ENCODE measurements around the gene MYO1H. TPM values are rescaled to one million over a fixed set of nuclear protein-coding genes. Genes with fewer than 3 reads are reported as not detected.

The MYO1H gene
- total RNA-seq, 1 experiment from 2014 or later: not detected

GRCh38 chr12:109440851-109441490 is 93.3 kb downstream of the MYO1H start:
- no peaks in the 10 kb centered on the region for H3K27me3 Mint-ChIP-seq (ENCODE audit: insufficient read depth, unreplicated experiment)
- no peak for TF ChIP-seq CTCF (IDR thresholded peaks at IDR 0.05; ENCODE audit: unreplicated experiment)
- no peak overlapping the region for H3K4me3 Mint-ChIP-seq (ENCODE audit: unreplicated experiment)
- intact Hi-C loops (cut with micrococcal nuclease): no loop called here
- H3K36me3 Mint-ChIP-seq (ENCODE audit: insufficient read depth, unreplicated experiment): peaks cover 28% of the 10 kb centered on the region
- H3K27ac Mint-ChIP-seq (ENCODE audit: low read depth, unreplicated experiment): no peak overlapping the region
- H3K9me3 Mint-ChIP-seq (ENCODE audit: unreplicated experiment): no peaks in the 10 kb centered on the region
- CTCF ChIA-PET: no interaction called here
- POLR2A ChIA-PET: no interaction called here
- peaks cover 5% of the 10 kb centered on the region for H3K4me1 Mint-ChIP-seq (ENCODE audit: insufficient read depth, unreplicated experiment)
- DNase-seq (ENCODE audit: unreplicated experiment): no peak
- no TSS peak for BruUV-seq (replicated peaks)

GRCh38 chr12:109443794-109444193 is 96.1 kb downstream of the MYO1H start:
- H3K4me3 Mint-ChIP-seq (ENCODE audit: unreplicated experiment): no peak overlapping the region
- no peaks in the 10 kb centered on the region for H3K9me3 Mint-ChIP-seq (ENCODE audit: unreplicated experiment)
- peaks cover 36% of the 10 kb centered on the region for H3K36me3 Mint-ChIP-seq (ENCODE audit: insufficient read depth, unreplicated experiment)
- no peak overlapping the region for H3K27ac Mint-ChIP-seq (ENCODE audit: low read depth, unreplicated experiment)
- CTCF ChIA-PET: interaction anchor here (0.6 to 1.3 kb wide), 3 partner anchors 11 to 241 kb away, joined by 3 to 6 read pairs (median 3); no protein-coding TSS in a partner anchor
- no TSS peak for BruUV-seq (replicated peaks)
- TF ChIP-seq CTCF (IDR thresholded peaks at IDR 0.05; ENCODE audit: unreplicated experiment): no peak
- POLR2A ChIA-PET: interaction anchor here (1.0 kb wide), 2 partner anchors 10 to 18 kb away, joined by 3 to 4 read pairs; no protein-coding TSS in a partner anchor
- DNase-seq (ENCODE audit: unreplicated experiment): no peak
- intact Hi-C loops (cut with micrococcal nuclease): no loop called here
- H3K27me3 Mint-ChIP-seq (ENCODE audit: insufficient read depth, unreplicated experiment): no peaks in the 10 kb centered on the region
- peaks cover 5% of the 10 kb centered on the region for H3K4me1 Mint-ChIP-seq (ENCODE audit: insufficient read depth, unreplicated experiment)

- Mint-ChIP-seq H3K9me3 (ENCODE audit: unreplicated experiment) (no peaks in the 10 kb centered on the region), H3K4me3 (ENCODE audit: unreplicated experiment) (no peak overlapping the region), H3K27me3 (ENCODE audit: insufficient read depth, unreplicated experiment) (no peaks in the 10 kb centered on the region), H3K36me3 (ENCODE audit: insufficient read depth, unreplicated experiment) (peaks cover 39% of the 10 kb centered on the region), H3K4me1 (ENCODE audit: insufficient read depth, unreplicated experiment) (peaks cover 5% of the 10 kb centered on the region), H3K27ac (ENCODE audit: low read depth, unreplicated experiment) (no peak overlapping the region)
- intact Hi-C loops (cut with micrococcal nuclease): no loop called here
- no TSS peak for BruUV-seq (replicated peaks)
- no peak for TF ChIP-seq CTCF (IDR thresholded peaks at IDR 0.05; ENCODE audit: unreplicated experiment)
- no peak for DNase-seq (ENCODE audit: unreplicated experiment)
- ChIA-PET CTCF (interaction anchor here (1.3 kb wide), 1 partner anchor 11 kb away, joined by 6 read pairs; no protein-coding TSS in a partner anchor), POLR2A (interaction anchor here (1.0 to 1.1 kb wide), 3 partner anchors 10 to 34 kb away, joined by 3 to 4 read pairs (median 3); no protein-coding TSS in a partner anchor)
Measured at GRCh38 chr12:109444259-109444658, 96.6 kb downstream of the MYO1H start.

- DNase-seq (ENCODE audit: unreplicated experiment): no peak
- no peak overlapping the region for H3K4me3 Mint-ChIP-seq (ENCODE audit: unreplicated experiment)
- H3K4me1 Mint-ChIP-seq (ENCODE audit: insufficient read depth, unreplicated experiment): peaks cover 5% of the 10 kb centered on the region
- TF ChIP-seq CTCF (IDR thresholded peaks at IDR 0.05; ENCODE audit: unreplicated experiment): no peak
- intact Hi-C loops (cut with micrococcal nuclease): no loop called here
- ChIA-PET POLR2A (interaction anchor here (1.1 kb wide), 1 partner anchor 33 kb away, joined by 3 read pairs; no protein-coding TSS in a partner anchor), CTCF (interaction anchor here (0.8 to 1.5 kb wide), 4 partner anchors 12 to 152 kb away, joined by 3 to 5 read pairs (median 3); no protein-coding TSS in a partner anchor)
- H3K9me3 Mint-ChIP-seq (ENCODE audit: unreplicated experiment): no peaks in the 10 kb centered on the region
- no TSS peak for BruUV-seq (replicated peaks)
- H3K27me3 Mint-ChIP-seq (ENCODE audit: insufficient read depth, unreplicated experiment): no peaks in the 10 kb centered on the region
- H3K27ac Mint-ChIP-seq (ENCODE audit: low read depth, unreplicated experiment): no peak overlapping the region
- peaks cover 39% of the 10 kb centered on the region for H3K36me3 Mint-ChIP-seq (ENCODE audit: insufficient read depth, unreplicated experiment)
Measured at GRCh38 chr12:109445191-109445609, 97.5 kb downstream of the MYO1H start.

Measured in MCF 10A (cell line).